Measurements from ENCODE around the gene TIMM9.

TIMM9 gene

GRCh38 chr14:58464652-58465051, 37.3 kb upstream of the TIMM9 start (continued):
- TF ChIP-seq, protein P1, sequence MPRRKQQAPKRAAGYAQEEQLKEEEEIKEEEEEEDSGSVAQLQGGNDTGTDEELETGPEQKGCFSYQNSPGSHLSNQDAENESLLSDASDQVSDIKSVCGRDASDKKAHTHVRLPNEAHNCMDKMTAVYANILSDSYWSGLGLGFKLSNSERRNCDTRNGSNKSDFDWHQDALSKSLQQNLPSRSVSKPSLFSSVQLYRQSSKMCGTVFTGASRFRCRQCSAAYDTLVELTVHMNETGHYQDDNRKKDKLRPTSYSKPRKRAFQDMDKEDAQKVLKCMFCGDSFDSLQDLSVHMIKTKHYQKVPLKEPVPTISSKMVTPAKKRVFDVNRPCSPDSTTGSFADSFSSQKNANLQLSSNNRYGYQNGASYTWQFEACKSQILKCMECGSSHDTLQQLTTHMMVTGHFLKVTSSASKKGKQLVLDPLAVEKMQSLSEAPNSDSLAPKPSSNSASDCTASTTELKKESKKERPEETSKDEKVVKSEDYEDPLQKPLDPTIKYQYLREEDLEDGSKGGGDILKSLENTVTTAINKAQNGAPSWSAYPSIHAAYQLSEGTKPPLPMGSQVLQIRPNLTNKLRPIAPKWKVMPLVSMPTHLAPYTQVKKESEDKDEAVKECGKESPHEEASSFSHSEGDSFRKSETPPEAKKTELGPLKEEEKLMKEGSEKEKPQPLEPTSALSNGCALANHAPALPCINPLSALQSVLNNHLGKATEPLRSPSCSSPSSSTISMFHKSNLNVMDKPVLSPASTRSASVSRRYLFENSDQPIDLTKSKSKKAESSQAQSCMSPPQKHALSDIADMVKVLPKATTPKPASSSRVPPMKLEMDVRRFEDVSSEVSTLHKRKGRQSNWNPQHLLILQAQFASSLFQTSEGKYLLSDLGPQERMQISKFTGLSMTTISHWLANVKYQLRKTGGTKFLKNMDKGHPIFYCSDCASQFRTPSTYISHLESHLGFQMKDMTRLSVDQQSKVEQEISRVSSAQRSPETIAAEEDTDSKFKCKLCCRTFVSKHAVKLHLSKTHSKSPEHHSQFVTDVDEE (CRISPR knock-in tag; IDR thresholded peaks at IDR 0.05) = no peak
- TF ChIP-seq PPARA (CRISPR knock-in tag; IDR thresholded peaks at IDR 0.05; ENCODE audit: borderline replicate concordance) = no peak

DNA sequence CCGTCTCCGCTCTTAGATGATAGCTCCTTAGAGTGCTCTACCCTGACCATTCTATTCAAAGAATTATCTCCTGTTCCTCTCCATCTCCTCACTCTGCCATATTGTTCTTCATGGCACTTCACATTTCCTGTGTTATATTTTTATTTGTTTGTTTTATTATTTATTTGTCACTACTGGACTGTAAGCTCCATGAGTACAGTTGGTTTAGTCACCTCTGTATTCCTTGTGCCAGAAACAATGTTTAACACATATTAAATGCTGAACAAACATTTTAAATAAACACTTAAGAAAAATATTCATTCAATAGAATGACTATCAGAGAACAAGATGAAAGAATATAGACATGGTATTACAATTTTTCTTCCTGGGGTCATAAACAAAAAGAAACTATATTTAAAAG, 35.8 kb upstream of the TIMM9 start:
- no peak for ATAC-seq
- no peak for TF ChIP-seq OSR1 (CRISPR knock-in tag; IDR thresholded peaks at IDR 0.05)
- TF ChIP-seq, protein P1 (CRISPR knock-in tag; IDR thresholded peaks at IDR 0.05) = no peak
- TF ChIP-seq ZNF8 (CRISPR knock-in tag; IDR thresholded peaks at IDR 0.05) = no peak
- no peak for TF ChIP-seq BACH2 (CRISPR knock-in tag; IDR thresholded peaks at IDR 0.05; ENCODE audit: borderline replicate concordance)
- no peak for TF ChIP-seq TOX (CRISPR knock-in tag; IDR thresholded peaks at IDR 0.05; ENCODE audit: borderline replicate concordance)
- TF ChIP-seq PATZ1 (CRISPR knock-in tag; IDR thresholded peaks at IDR 0.05; ENCODE audit: borderline replicate concordance) = no peak
- no peak for TF ChIP-seq RARB (CRISPR knock-in tag; IDR thresholded peaks at IDR 0.05)
- TF ChIP-seq, protein P2, sequence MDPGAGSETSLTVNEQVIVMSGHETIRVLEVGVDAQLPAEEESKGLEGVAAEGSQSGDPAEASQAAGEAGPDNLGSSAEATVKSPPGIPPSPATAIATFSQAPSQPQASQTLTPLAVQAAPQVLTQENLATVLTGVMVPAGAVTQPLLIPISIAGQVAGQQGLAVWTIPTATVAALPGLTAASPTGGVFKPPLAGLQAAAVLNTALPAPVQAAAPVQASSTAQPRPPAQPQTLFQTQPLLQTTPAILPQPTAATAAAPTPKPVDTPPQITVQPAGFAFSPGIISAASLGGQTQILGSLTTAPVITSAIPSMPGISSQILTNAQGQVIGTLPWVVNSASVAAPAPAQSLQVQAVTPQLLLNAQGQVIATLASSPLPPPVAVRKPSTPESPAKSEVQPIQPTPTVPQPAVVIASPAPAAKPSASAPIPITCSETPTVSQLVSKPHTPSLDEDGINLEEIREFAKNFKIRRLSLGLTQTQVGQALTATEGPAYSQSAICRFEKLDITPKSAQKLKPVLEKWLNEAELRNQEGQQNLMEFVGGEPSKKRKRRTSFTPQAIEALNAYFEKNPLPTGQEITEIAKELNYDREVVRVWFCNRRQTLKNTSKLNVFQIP (CRISPR knock-in tag; IDR thresholded peaks at IDR 0.05; ENCODE audit: borderline replicate concordance, low read depth) = no peak
- no peak for TF ChIP-seq ZNF565 (CRISPR knock-in tag; conservative IDR thresholded peaks at IDR 0.05; ENCODE audit: low read depth)
- no peak for TF ChIP-seq ISL1 (CRISPR knock-in tag; IDR thresholded peaks at IDR 0.05)
- TF ChIP-seq PPARA (CRISPR knock-in tag; IDR thresholded peaks at IDR 0.05; ENCODE audit: borderline replicate concordance) = no peak
- TF ChIP-seq ARNTL (CRISPR knock-in tag; IDR thresholded peaks at IDR 0.05; ENCODE audit: borderline replicate concordance, low read depth) = no peak
- TF ChIP-seq ZFP3 (CRISPR knock-in tag; IDR thresholded peaks at IDR 0.05) = no peak
- no peak for TF ChIP-seq TCF4 (CRISPR knock-in tag; IDR thresholded peaks at IDR 0.05; ENCODE audit: borderline replicate concordance)

GRCh38 chr14:58460772-58461171, 33.4 kb upstream of the TIMM9 start:
- ATAC-seq = no peak
- TF ChIP-seq PATZ1 (CRISPR knock-in tag; IDR thresholded peaks at IDR 0.05; ENCODE audit: borderline replicate concordance) (no peak), ARNTL (CRISPR knock-in tag; IDR thresholded peaks at IDR 0.05; ENCODE audit: borderline replicate concordance, low read depth) (no peak), ESRRG (CRISPR knock-in tag; IDR thresholded peaks at IDR 0.05) (no peak), TOX (CRISPR knock-in tag; IDR thresholded peaks at IDR 0.05; ENCODE audit: borderline replicate concordance) (no peak), SNAI2 (CRISPR knock-in tag; IDR thresholded peaks at IDR 0.05) (no peak), OSR1 (CRISPR knock-in tag; IDR thresholded peaks at IDR 0.05) (no peak), RARB (CRISPR knock-in tag; IDR thresholded peaks at IDR 0.05) (no peak), CREB5 (CRISPR knock-in tag; IDR thresholded peaks at IDR 0.05; ENCODE audit: low read depth) (no peak), ZFP3 (CRISPR knock-in tag; IDR thresholded peaks at IDR 0.05) (no peak), ZFP30 (CRISPR knock-in tag; IDR thresholded peaks at IDR 0.05) (no peak), ISL1 (CRISPR knock-in tag; IDR thresholded peaks at IDR 0.05) (no peak), GLIS3 (CRISPR knock-in tag; IDR thresholded peaks at IDR 0.05) (no peak), PPARA (CRISPR knock-in tag; IDR thresholded peaks at IDR 0.05; ENCODE audit: borderline replicate concordance) (no peak), ZNF70 (CRISPR knock-in tag; IDR thresholded peaks at IDR 0.05) (no peak), ZC3H10 (CRISPR knock-in tag; IDR thresholded peaks at IDR 0.05) (no peak), CSDC2 (CRISPR knock-in tag; IDR thresholded peaks at IDR 0.05) (no peak), ZNF8 (CRISPR knock-in tag; IDR thresholded peaks at IDR 0.05) (no peak)
- TF ChIP-seq, protein P2 (CRISPR knock-in tag; IDR thresholded peaks at IDR 0.05; ENCODE audit: borderline replicate concordance, low read depth) = no peak

Measured in SK-N-SH treated with all-trans-retinoic acid at 6 μM for 48 hours (cell line).